ENCODE measurements around the gene EIF4EBP2. TPM values are rescaled to one million over a fixed set of nuclear protein-coding genes. Genes with fewer than 3 reads are reported as not detected.

EIF4EBP2 gene
- 59.2 TPM for total RNA-seq

- peak; percentile 88 for ATAC-seq
- peak; percentile 99 for DNase-seq (ENCODE audit: low spot score)
These were observed at the start of gene EIF4EBP2 for GRCh38 chr10:70404036-70404786. Gene EIF4EBP2, plus strand, starts transcription at chr10:70404145. Its CDS starts 257 bp downstream, at chr10:70404402.

GRCh38 chr10:70354556-70354955, 49.4 kb upstream of the EIF4EBP2 start:
- DNase-seq (ENCODE audit: low spot score) = no peak
- ATAC-seq = no peak

- ATAC-seq = no peak
- DNase-seq (ENCODE audit: low spot score) = no peak
These were observed 48.6 kb upstream of the EIF4EBP2 start for GRCh38 chr10:70355051-70356021.

GRCh38 chr10:70357565-70357964, 46.4 kb upstream of the EIF4EBP2 start:
- DNase-seq (ENCODE audit: low spot score) (no peak), ATAC-seq (no peak)

GRCh38 chr10:70358446-70358845, 45.5 kb upstream of the EIF4EBP2 start:
- ATAC-seq (no peak), DNase-seq (ENCODE audit: low spot score) (no peak)

- DNase-seq (ENCODE audit: low spot score) = no peak
- ATAC-seq = no peak
These were observed 44.9 kb upstream of the EIF4EBP2 start for GRCh38 chr10:70359017-70359550.

GRCh38 chr10:70360215-70360614, 43.7 kb upstream of the EIF4EBP2 start:
- DNase-seq (ENCODE audit: low spot score) (no peak), ATAC-seq (no peak)

- ATAC-seq (no peak), DNase-seq (ENCODE audit: low spot score) (no peak)
These were observed 41.6 kb upstream of the EIF4EBP2 start for GRCh38 chr10:70362328-70362727.

- DNase-seq (ENCODE audit: low spot score) (no peak), ATAC-seq (no peak)
These were observed 40.7 kb upstream of the EIF4EBP2 start for GRCh38 chr10:70363292-70363691.

- DNase-seq (ENCODE audit: low spot score) = peak; percentile 89
- ATAC-seq = peak; percentile 97
These were observed 39.8 kb upstream of the EIF4EBP2 start for GRCh38 chr10:70363971-70364771.

GRCh38 chr10:70364772-70365091, 39.2 kb upstream of the EIF4EBP2 start:
- no peak for DNase-seq (ENCODE audit: low spot score)
- no peak for ATAC-seq

GRCh38 chr10:70367195-70367796, 36.6 kb upstream of the EIF4EBP2 start:
- DNase-seq (ENCODE audit: low spot score) = no peak
- ATAC-seq = no peak

GRCh38 chr10:70368774-70369482, 35.0 kb upstream of the EIF4EBP2 start:
- DNase-seq (ENCODE audit: low spot score) = peak; percentile 67
- peak; percentile 89 for ATAC-seq

GRCh38 chr10:70369498-70370018, 34.4 kb upstream of the EIF4EBP2 start:
- DNase-seq (ENCODE audit: low spot score) (no peak), ATAC-seq (peak; percentile 50)

- ATAC-seq (no peak), DNase-seq (ENCODE audit: low spot score) (no peak)
These were observed 33.2 kb upstream of the EIF4EBP2 start for GRCh38 chr10:70370766-70371165.

- DNase-seq (ENCODE audit: low spot score) = no peak
- no peak for ATAC-seq
These were observed 32.1 kb upstream of the EIF4EBP2 start for GRCh38 chr10:70371846-70372245.

- no peak for DNase-seq (ENCODE audit: low spot score)
- ATAC-seq = no peak
These were observed 28.9 kb upstream of the EIF4EBP2 start for GRCh38 chr10:70374775-70375614.

Data from left lobe of liver (tissue), 2 donors.